HG02840 (cell line): ENCODE measurements around the gene PRKCI.
"Not testable (repeated sequence)": the region's sequence is repeated elsewhere in the genome, so short reads cannot be mapped to it uniquely, and the experiment has no call there.

Source experiments
- ATAC-seq: cut with Tn5 transposase; IDR thresholded peaks from one replicate; pipeline ENCODE4 v1.9.1; 2021; ENCODE audit warnings: mild to moderate bottlenecking, moderate library complexity, moderate number of reproducible peaks; ENCODE audit not compliant: unreplicated experiment, low FRiP score

PRKCI gene

DNA sequence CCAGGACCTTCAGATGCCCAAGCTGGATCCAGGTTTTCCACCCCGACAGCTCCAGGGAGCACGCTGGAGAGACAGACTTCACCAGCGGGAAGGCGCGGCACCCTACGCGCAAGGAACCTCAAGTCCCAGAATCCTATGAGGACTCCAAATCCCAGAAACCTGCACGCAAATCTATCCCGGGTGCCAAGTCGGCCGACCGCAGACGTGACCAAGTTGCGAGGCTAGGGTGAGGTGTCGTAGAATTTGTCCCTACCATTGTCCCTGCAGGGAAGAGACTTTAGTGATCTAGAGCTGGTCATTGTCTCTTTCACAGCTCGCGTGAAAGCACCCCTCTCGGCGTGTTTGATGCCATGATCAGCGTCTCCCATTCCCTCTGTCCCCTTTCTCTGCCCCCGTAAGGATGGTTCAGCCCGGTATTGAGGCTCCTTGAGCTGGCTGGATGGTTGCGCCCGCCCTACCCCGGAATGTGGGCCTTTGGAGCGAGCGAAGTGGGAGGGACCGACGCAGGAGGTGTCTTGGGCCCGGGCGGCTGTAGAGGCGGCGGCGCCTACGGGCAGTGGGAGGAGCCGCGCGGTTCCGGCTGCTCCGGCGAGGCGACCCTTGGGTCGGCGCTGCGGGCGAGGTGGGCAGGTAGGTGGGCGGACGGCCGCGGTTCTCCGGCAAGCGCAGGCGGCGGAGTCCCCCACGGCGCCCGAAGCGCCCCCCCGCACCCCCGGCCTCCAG, at the start of gene PRKCI:
Gene PRKCI (plus strand): TSS at position 501 of the 723 bp plus-strand sequence. CDS start 246 bp downstream, outside the sequence.
- ATAC-seq, result peak; percentile 89

- no peak for ATAC-seq
These were observed 43.6 kb upstream of the PRKCI start for GRCh38 chr3:170178651-170179050.

DNA sequence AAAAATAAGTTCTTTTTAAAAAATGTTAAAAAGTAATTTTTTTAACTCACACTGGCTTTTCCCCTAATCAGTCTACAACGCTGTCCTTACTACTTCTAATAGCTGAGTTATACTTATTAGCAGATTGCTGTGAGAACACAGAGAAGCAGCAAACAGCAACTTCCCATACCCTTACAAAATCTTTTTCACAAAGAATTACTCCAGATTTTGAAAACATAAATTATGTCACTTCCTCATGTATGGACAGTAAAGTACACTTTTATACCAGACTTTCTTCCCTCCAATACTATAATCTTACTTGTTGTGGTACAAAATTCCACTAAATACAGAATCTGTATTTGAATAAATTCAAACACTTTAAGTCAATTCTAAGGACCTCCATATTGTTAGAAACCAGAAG, 42.8 kb upstream of the PRKCI start:
- no peak for ATAC-seq

GRCh38 chr3:170180079-170180907, 41.9 kb upstream of the PRKCI start:
- ATAC-seq, result peak; percentile 19

GRCh38 chr3:170180908-170181885, 41.0 kb upstream of the PRKCI start, which contains the start of gene PHC3:
TSS of gene PHC3 (minus strand) at chr3:170181733. CDS start at chr3:170181715, 18 bp downstream.
- ATAC-seq, result peak; percentile 73

DNA sequence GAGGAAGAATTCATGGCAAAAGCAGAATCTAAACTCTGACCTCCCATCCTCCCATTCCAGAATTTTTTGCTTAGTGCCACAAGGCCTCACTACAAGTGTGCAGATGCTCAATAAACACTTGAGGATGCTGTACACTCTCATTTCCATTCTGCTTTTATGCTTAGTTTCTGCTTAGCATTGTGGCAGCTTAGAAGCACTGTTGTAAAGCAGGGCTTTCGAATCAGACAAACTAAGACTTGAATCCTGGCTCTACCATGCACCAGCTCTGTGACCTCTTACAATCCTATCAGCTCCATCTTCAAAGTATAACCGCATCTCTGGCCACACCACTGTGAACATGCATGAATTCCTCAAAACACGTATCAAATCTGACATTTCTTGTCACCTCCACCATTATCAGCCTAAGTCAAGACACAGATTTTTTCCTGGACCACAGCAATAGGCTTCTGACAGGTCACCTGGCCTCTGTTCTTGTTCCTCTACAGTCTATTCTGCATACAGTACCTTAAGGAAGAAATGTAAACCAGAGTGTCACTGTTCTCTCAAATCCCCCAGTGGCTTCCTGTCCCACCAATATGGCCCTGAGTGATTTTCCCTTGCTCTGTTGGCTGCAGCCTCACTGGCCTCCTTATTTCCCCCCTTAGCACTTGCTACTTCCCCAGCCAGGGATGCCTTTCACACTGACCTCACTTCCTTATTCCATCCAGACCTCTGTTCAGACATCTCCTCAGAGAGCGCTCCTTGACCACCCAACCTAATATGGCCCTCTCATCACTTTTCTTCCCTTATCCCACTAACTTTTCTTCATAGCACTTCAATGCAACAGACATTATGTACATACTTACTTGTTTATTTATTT, 32.6 kb upstream of the PRKCI start:
- ATAC-seq, result no peak

DNA sequence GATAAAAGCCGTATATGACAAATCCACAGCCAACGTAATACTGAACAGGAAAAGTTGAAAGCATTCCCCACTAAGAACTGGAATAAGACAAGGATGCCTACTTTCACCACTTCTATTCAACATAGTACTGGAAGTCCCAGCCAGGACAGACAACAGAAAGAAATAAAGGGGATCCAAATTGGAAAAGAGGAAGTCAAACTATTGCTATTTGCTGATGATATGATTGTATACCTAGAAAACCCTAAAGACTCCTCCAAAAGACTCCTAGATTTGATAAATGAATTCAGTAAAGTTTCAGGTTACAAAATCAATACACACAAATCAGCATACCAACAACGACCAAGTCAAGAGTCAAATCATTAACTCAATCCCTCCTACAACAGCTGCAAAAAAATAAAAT, 26.5 kb upstream of the PRKCI start:
- ATAC-seq, result not testable (repeated sequence)

GRCh38 chr3:170196833-170197232, 25.4 kb upstream of the PRKCI start:
- no peak for ATAC-seq

DNA sequence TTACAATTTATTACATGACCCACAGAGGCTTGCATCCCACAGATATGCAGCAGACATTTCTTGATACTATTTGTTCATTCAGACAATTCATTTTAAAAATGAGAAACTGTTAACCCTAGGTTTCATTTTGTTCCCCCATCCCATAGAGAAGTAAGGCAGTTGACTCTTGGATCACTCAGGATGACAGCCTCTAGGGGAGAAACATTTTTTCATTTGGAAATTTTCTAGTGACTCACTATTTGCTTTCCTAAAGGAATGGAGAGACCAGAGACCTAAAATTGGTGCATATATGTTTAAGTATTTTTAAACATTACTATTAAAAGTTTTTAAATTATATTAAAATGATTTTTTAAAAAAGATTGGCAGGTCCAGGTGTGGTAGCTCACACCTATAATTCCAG, 21.2 kb upstream of the PRKCI start:
- ATAC-seq, result no peak

- ATAC-seq, result no peak
These were observed 20.7 kb upstream of the PRKCI start for GRCh38 chr3:170201527-170201926.

- no peak for ATAC-seq
These were observed 18.8 kb upstream of the PRKCI start for GRCh38 chr3:170203457-170203856.

DNA sequence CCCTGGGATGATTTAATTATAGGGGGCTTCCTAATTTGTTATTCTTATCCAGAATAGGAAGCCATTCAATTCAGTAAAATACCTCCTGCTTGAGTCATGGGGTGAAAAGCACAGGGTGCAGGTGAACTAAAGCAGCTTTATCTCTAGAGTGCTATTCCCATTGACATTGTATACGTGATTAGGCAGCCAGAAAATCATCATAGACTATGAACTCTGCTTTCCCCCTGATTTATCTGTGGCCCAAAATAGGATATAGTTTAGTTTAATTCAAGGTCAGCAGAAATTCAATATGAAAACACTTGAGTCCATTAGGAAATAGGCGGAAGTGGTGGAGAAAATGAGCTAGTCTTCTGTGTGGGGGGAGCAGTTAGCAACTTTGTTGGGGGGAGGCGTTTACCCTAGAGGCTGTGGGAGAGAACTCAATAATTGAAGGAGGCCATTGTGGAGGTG, 18.2 kb upstream of the PRKCI start:
- ATAC-seq, result no peak

GRCh38 chr3:170204509-170204908, 17.7 kb upstream of the PRKCI start:
- no peak for ATAC-seq

- no peak for ATAC-seq
These were observed 16.9 kb upstream of the PRKCI start for GRCh38 chr3:170205302-170205701.

GRCh38 chr3:170206164-170206762, 16.0 kb upstream of the PRKCI start:
- ATAC-seq, result not testable (repeated sequence)

DNA sequence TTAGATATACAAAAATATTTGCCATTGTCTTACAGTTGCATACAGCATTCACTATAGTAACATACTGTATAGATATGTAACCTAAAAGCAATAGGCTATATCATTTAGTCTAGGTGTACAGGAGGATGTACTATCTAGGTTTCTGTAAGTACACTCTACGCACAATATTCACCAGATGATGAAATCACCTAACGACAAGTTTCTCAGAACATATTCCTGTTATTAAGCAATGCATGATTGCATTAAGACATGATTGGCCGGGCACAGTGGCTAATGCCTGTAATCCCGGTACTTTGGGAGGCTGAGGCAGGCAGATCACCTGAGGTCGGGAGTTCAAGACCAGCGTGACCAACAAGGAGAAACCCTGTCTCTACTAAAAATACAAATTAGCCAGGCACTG, 14.5 kb upstream of the PRKCI start:
- ATAC-seq, result no peak

DNA sequence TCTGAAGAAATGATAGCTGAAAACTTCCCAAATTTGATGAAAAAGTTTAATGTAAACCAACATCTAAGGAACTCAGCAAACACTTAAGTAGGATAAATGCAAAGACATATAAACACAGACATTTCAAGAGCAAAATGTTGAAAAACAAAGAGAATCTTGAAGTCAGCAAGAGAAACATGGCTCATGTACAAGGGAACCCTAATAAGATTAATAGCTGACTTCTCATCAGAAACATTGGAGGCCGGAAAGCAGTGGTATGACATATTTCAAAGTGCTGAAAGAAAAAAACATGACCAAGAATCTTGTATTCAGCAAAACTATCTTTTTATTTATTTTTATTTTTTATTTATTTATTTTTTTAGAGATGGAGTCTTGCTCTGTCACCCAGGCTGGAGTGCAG, 10.6 kb upstream of the PRKCI start:
- ATAC-seq, result no peak

GRCh38 chr3:170219850-170220249, 2.4 kb upstream of the PRKCI start:
- no peak for ATAC-seq

GRCh38 chr3:170220871-170221270, 1.4 kb upstream of the PRKCI start:
- no peak for ATAC-seq
